IMR-90 (cell line): ENCODE results near the gene MVP.

Source experiments
- CTCF ChIP-seq: conservative IDR thresholded peaks from 2 replicates; pipeline ENCODE4 v1.5.1; 2012; ENCODE audit warnings: mild to moderate bottlenecking, low read depth, low read length, improper control_type of control experiment
- POLR2A ChIP-seq: IDR thresholded peaks from 2 replicates; pipeline ENCODE4 v1.6.1; 2012; ENCODE audit warnings: mild to moderate bottlenecking, low read depth, low read length
- SMC3 ChIP-seq: fragments of 150-350 bp; IDR thresholded peaks from 2 replicates; pipeline ENCODE4 v1.6.1; 2016; ENCODE audit warnings: low read depth, mild to moderate bottlenecking, antibody characterized with exemption, low read length, moderate library complexity

GRCh38 chr16:29837841-29838240, 17.6 kb downstream of the MVP start:
- TF ChIP-seq CTCF: no peak
- TF ChIP-seq POLR2A: no peak
- TF ChIP-seq SMC3: no peak
